ENCODE measurements around the gene EEA1.

DNA sequence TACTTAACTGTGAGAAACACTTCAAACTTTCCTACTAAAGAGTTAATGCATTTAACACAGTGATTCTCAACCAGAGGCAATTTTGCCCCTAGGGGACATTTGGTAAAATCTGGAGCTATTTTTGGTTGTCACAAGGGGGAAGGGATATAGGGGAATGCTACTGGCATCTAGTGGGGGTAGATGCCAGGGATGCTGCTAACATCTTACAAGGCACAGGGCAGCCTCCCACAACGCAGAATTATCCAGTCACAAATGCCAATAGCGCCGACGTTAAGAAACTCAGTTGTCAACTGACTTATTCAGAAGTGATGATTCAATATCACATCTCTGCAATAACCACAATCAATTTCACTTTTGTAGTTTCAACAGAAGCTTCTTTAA lies 2.0 kb downstream of the EEA1 start:
- TF ChIP-seq CTCF (IDR thresholded peaks at IDR 0.05) (no peak), POLR2A (IDR thresholded peaks at IDR 0.05) (no peak), POLR2AphosphoS5 (IDR thresholded peaks at IDR 0.05) (no peak)
